Measurements from ENCODE around the gene PLCH2.
"Not testable (repeated sequence)": the region's sequence is repeated elsewhere in the genome, so short reads cannot be mapped to it uniquely, and the experiment has no call there.

PLCH2 gene

DNA sequence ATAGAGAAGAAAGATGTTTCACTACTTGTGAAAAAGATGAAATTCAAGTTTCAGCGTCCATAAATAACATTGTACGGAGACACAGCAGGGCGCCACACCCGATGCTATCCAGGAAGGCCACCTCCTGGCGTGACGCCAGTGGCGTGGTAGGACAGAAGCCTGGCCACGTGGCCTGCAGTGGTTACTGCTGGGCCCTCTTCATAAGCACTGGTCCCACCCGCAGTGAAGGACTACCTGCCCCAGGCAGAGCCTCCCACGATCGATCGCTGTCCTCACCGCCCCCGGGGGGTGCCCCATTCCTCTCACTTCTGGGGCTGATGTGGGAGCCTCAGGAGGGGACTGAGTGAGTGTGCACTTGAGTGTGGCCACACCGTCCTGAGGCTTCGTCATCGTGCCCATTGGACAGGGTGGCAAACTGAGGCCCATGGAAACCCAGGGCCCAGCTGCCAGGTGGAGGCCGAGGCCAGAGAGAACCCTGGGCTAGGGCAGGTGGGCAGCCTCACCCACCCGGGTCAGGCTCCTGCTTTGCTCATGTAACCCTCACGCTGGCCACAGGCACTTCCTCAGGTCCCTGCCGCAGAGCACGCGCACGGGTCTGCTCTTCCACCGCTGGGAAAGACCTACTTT lies 65.6 kb downstream of the PLCH2 start:
- FAIRE-seq (no peak), DNase-seq (ENCODE audit: insufficient read length, low spot score) (no peak)

DNA sequence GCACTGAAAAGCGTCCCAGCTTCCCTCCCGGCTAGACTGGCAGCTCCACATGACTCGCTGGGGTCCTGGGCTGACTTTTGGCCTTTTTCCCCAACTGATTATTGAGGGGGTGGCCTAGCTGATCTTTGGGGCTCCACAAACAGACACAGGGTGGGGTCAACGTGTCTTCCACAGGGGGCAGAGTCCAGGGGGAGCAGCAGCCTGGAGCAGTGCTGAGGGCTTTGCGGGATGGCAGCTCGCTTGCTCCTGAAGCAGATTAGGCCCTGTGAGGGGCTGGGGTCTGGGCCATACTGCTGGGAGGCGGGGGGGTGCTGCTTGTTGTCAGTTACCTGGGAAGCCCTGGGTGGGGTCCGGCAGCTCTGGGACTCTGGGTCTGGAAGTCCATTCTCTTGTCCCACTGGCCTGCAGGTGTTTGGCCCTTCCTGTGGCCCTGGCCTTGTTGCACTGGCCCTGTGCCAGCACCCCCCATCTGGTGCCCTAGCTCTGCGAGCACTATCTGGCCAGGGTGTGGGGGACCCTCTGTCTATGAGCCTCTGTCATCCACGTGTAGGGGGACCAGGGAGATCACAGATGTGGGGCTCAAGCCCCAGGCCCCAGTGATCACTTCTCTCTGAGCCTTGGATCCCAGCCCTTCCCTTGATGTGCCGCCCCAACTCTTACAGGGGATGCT lies 66.3 kb downstream of the PLCH2 start:
- DNase-seq (ENCODE audit: insufficient read length, low spot score) (no peak), FAIRE-seq (no peak)

- DNase-seq (ENCODE audit: insufficient read length, low spot score): no peak
- no peak for FAIRE-seq
Measured at GRCh38 chr1:2543543-2544092, 67.5 kb downstream of the PLCH2 start.

DNA sequence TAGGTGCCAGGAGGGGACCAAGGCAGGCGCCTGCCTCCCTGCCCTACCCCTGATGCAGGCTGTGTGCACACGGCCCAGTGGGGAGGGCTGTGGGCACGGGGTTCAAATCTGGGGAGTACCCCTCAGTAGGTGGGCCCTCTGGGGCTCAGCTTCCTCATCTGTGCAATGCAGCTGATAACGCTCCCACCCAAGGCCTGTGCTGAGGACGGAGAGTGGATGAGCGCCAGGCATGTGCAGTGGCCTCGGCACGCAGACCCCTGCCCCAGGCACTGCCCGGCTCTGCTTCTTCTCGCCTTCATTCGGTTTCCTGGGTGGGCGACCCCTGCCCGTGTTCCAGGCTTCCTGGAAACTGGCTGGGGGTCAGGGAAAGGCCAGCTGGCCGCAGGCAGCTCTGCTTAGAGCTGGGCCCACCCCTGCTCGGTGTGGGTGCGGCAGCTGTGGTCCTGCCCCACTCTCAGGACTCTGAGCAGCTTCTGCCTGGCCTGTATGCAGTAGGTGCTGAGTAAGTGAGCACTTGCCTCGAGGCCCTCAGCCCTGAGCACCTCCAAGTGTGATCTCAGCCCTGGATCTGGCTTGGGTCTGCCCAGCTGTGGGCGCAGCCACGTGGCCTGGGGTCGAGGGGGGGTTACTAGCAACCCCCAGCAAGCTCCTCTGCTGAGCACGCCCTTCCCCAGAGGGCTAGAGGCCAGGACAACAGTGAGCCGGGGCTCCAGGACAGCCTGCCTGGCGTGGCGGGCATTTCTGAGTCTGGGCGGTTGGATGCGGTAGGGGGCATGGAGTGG lies 68.2 kb downstream of the PLCH2 start:
- DNase-seq (ENCODE audit: insufficient read length, low spot score) (no peak), FAIRE-seq (no peak)

DNA sequence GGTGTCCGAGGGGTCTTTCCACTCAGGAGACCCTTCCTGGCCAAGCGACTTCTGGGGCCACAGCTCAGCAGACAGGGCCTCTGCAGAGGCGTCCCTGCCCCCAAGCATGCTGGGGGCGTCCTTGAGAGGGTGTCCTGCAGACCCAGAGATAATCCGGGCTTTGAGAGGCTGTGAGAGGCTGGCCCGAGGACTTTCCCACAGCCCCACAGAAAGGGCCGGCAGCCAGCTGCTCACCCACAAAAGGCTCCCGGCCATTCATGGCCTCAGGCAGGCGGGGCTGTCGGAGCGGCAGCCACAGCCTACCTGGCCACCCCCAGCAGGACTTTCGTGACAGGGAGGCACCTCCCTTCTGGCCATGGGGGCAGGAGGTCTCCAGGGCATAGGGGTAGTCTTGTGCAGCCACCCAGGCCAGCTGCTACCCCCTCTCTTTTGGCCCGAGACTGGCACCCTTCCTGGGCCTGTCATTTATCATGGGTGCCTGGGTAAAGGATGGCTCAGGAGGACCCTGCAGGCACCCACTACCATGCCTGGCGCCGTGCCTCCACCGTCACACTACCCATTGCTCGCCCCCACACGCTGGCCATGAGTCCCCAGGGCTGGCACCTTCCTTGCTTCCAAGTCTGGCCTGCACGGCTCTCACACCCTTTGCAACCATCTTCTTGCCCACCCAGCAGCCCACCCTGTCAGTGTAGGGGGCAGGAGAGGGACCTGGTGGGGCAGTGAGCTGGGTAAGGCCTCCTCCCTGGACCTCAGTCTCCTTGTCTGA lies 69.0 kb downstream of the PLCH2 start:
- no peak for DNase-seq (ENCODE audit: insufficient read length, low spot score)
- no peak for FAIRE-seq

GRCh38 chr1:2545754-2546514 lies 69.8 kb downstream of the PLCH2 start:
- peak; percentile 91 for FAIRE-seq
- peak; percentile 99 for DNase-seq (ENCODE audit: insufficient read length, low spot score)

GRCh38 chr1:2546515-2547209 lies 70.6 kb downstream of the PLCH2 start:
- DNase-seq (ENCODE audit: insufficient read length, low spot score) (peak; percentile 81), FAIRE-seq (peak; percentile 90)

DNA sequence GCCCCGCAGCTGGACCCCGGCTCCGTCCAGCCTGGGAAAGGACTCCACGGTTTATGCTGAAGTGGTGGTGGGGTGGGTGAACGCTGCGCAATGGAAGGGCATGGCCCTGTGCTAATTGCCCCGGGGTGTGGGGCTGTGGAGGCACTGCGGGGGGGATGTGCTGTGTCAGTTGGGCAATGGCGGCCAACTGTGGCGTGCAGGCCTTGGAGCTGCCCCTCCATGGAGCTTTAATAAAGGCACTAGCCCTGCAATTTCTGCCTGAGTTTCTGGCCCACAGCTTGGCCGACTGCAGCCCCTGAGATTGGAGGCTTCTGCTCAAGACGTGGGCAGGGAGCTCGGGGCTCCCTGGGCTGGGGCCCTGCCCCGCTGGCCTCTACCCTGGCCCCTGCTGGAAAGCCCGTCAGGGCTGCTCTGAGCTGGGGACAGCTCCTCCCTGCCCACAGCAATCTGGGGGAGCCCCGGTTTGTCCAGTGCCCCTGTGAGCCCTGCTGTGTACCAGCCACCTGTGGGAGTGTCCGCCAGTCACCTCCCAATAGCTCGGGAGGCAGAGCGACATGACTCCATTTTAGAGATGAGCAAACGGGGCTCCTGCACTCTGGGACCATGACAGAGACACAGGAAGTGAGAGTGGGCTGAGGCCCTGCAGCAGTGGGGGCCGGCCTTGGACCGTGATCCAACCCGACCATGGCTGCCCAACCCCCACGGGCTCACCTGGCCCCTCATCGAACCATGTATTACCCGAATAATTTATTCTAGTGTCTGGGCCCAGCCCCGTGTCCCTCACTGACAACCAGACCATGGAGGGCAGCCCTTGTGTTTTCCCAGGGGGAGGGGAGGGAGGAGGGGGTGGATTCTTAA lies 71.3 kb downstream of the PLCH2 start:
- no peak for FAIRE-seq
- no peak for DNase-seq (ENCODE audit: insufficient read length, low spot score)

DNA sequence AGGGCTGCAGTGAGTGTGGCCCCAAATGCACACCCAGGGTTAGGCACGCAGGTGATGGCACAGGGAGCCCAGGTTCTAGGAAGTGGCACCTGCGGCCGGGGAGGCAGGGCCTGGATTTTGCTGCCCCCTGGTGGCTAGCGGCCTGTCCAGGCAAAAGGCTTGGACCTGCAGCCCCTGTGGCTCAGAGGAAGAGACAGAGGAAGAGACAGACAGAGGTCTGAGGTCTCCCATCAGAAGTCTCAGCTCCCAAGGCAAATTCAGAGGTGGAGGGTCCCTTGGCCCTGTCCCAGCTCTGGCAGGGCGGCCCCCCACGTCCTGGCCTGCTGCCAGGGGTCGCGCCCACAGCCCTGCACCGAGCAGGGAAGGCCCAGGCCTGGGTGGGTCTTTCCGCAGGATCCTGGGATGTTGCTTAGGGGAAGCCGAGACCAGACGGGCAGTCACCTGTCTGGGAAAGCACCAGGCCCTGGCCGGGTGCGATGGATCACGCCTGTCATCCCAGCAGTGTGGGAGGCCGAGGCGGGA lies 72.0 kb downstream of the PLCH2 start:
- DNase-seq (ENCODE audit: insufficient read length, low spot score) (no peak), FAIRE-seq (peak; percentile 80)

- not testable (repeated sequence) for DNase-seq (ENCODE audit: insufficient read length, low spot score); FAIRE-seq
Measured at GRCh38 chr1:2549367-2550029, 73.4 kb downstream of the PLCH2 start.

DNA sequence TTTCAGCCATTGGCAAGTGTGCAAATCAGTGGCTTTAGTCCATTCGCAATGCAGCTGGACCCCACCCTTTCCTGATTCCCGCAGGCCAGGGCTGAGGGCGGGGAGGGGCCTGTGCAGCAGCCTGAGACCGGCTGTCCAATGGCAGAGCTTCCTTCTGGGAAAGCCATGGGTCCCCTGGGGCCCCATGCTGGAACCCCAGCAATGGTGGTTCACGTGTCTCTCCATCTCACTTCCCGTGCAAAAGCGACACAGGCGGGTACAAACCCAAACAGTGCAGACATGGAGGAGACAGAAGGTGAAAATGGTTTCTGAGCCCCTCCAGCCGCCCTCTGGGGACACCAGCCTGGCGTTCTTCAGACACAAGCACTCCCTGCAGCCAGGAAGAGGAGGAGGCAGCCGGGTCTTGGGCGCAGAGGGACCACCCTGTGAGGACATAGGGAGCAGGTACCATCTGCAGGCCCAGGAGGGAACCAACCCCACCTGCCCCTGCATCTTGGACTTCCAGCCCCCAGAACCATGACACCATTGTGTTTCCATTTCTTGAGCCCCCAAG lies 74.3 kb downstream of the PLCH2 start:
- not testable (repeated sequence) for DNase-seq (ENCODE audit: insufficient read length, low spot score)
- FAIRE-seq: peak; percentile 100

DNA sequence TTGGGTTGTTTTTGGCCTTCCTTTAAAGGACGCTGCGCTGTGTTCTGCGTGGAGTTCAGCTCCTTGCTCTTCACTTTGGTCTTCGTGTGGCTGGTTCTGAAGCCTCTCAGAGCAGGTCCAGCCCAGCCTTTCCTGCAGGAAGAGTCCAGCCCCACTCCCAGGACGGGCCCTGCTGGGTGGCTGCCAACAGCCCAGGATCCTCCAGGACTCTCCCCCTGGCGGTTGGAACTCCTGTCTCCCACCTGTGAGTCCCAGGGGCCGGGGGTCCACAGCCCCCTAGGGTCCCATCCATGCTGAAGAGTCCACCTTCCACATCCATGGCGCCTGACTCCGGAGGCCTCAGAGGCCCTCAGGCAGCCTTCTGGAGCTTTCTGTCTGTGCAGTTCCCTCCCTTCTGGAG lies 75.5 kb downstream of the PLCH2 start:
- not testable (repeated sequence) for DNase-seq (ENCODE audit: insufficient read length, low spot score); FAIRE-seq

DNA sequence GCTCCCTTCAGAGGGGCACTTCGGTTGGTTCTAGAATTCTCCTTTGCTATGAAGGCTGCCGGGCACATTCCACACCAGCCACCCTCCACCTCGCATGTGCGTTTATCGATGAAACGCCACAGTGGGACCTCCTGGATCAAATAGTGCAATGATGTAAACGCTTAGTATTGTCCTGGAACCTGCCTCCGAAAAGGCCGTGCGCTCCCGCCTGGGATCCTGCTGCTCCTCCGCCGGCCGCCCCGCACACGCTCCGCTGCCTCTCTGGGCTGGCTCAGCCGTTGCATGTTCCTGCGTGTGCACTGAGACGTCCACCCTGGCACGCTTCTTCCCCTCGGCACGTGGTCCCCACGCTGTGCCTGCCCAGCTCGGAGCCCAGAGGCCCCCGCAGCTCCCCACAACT lies 76.1 kb downstream of the PLCH2 start:
- no peak for FAIRE-seq
- DNase-seq (ENCODE audit: insufficient read length, low spot score): no peak

- not testable (repeated sequence) for DNase-seq (ENCODE audit: insufficient read length, low spot score)
- FAIRE-seq: peak; percentile 23
Measured at GRCh38 chr1:2553076-2553475, 77.0 kb downstream of the PLCH2 start.

- DNase-seq (ENCODE audit: insufficient read length, low spot score): no peak
- no peak for FAIRE-seq
Measured at GRCh38 chr1:2553871-2554620, 78.0 kb downstream of the PLCH2 start.

DNA sequence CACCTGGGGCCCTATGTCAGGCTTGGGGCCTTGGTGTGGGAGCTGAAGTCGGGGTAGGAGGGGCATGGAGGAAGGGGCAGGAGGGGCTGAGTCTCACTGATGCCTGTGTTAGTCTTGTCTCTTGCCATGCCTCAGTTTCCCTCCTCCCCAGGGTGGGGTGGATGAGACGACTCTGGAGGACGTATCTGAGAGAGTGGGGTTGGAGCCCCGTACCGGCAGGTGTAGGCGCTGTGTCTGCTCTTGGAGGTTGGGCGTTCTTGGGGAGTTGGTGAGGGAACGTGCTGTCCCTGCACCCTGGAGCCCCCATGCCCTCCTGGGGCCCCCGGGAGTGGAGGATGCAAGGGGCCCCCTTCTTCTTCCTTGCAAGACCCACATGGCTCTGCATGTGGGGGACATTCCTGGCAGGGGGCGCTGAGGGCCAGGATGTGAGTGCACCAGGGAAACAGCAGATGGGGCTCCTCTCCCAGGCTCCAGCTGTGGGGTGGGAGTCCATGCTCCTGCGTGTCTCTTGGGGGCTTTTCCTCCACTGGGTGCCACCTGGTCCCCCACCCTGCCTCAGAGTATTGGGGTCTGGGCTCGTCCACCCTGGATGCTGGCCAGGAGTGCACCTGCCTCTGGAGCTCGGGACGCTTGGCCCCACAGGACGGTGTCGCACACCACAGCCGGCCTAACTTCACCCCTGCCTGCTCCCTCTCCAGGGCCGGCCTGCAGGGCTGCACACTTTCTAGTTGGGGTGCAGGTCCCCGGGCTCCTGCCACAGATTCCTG lies 78.7 kb downstream of the PLCH2 start:
- FAIRE-seq (no peak), DNase-seq (ENCODE audit: insufficient read length, low spot score) (no peak)

Data from GM19239 (cell line).